K562 (cell line): Measurements from ENCODE around the gene HDC. TPM values are rescaled to one million over a fixed set of nuclear protein-coding genes. Genes with fewer than 3 reads are reported as not detected.

ENCODE experiments used
- polyA plus RNA-seq, 8 experiments: library from polyadenylated mRNA; depleted of rRNA in 4 of 8; stranded (reverse) in 5 of 8; unstranded in 3 of 8; fragments of >200 nt; fragmentation: Nextera tagmentation in 2 of 8; fragmentation: Illumina TruSeq in 1 of 8; extraction: Ambion mirVana in 2 of 8; extraction: Trizol in 1 of 8; gene quantifications; 2 replicates each; pipeline versions ENCODE4 v1.2.1 to v1.2.3, GENCODE V29; 2011 to 2014; ENCODE audit warnings: inconsistent platforms in 1 of 8, missing spikeins in 1 of 8
- small RNA-seq: library from RNA; depleted of rRNA; stranded (forward); fragments of <200 nt; gene quantifications from one replicate; pipeline ENCODE3, GENCODE V24; 2014
- total RNA-seq, 7 experiments: library from RNA; depleted of rRNA in 6 of 7; stranded (reverse); fragments of >200 nt in 6 of 7; fragmentation: Illumina TruSeq in 2 of 7; extraction: Trizol in 2 of 7; gene quantifications; 2 replicates each; pipeline versions ENCODE4 v1.2.1 to v1.2.3, GENCODE V29; 2011 to 2021; ENCODE audit warnings: low replicate concordance in 1 of 7

Gene HDC
- total and polyA plus RNA-seq, 9 of the 15 experiments (the other 6 are each of a cell fraction or from before 2014, with no cell fraction given) = 0.26 to 5.3 (median 0.99) TPM

Small RNA genes lying within 50 kb of the gene (small RNA-seq; reads per million reads assigned to genes)
- not detected for gene RF00019

Other genes starting within 250 kb of the HDC start
- 0.54 and 0.65 TPM in 2 replicates for gene ATP8B4, start 146.5 kb downstream of the HDC start, total RNA-seq (2014; rRNA removed)
- gene ATP8B4, start 146.5 kb downstream of the HDC start, total RNA-seq (2014; rRNA removed; fragmentation: Illumina TruSeq; extraction: Trizol) = 0.44 and 0.99 TPM in 2 replicates
- gene ATP8B4, start 146.5 kb downstream of the HDC start, total RNA-seq (2015; rRNA removed; fragmentation: Illumina TruSeq; extraction: Trizol) = 1.6 and 2.5 TPM in 2 replicates
- 0.51 and 0.69 TPM in 2 replicates for gene ATP8B4, start 146.5 kb downstream of the HDC start, total RNA-seq (2021)
- 0.15 and 0.18 TPM in 2 replicates for gene ATP8B4, start 146.5 kb downstream of the HDC start, polyA plus RNA-seq (2011; rRNA removed)
- gene ATP8B4, start 146.5 kb downstream of the HDC start, polyA plus RNA-seq (2014; fragmentation: Illumina TruSeq; extraction: Trizol) = 0.15 and 0.40 TPM in 2 replicates
- under 1 TPM; 0.14 to 0.15 TPM for gene ATP8B4, start 146.5 kb downstream of the HDC start, polyA plus RNA-seq (2014; fragmentation: Nextera tagmentation; extraction: Ambion mirVana)
- gene ATP8B4, start 146.5 kb downstream of the HDC start, polyA plus RNA-seq (2014; rRNA removed) = 0.48 and 0.88 TPM in 2 replicates
- 28.0 and 29.3 TPM in 2 replicates for gene SLC27A2, start 83.5 kb downstream of the HDC start, total RNA-seq (2014; rRNA removed)
- gene SLC27A2, start 83.5 kb downstream of the HDC start, total RNA-seq (2014; rRNA removed; fragmentation: Illumina TruSeq; extraction: Trizol) = 22.7 and 25.0 TPM in 2 replicates
- gene SLC27A2, start 83.5 kb downstream of the HDC start, total RNA-seq (2015; rRNA removed; fragmentation: Illumina TruSeq; extraction: Trizol) = 33.1 and 38.0 TPM in 2 replicates
- gene SLC27A2, start 83.5 kb downstream of the HDC start, total RNA-seq (2021) = 20.9 and 24.4 TPM in 2 replicates
- gene SLC27A2, start 83.5 kb downstream of the HDC start, polyA plus RNA-seq (2011; rRNA removed) = 17.5 and 17.8 TPM in 2 replicates
- 18.8 and 24.2 TPM in 2 replicates for gene SLC27A2, start 83.5 kb downstream of the HDC start, polyA plus RNA-seq (2014; fragmentation: Illumina TruSeq; extraction: Trizol)
- 1 to 10 TPM; 4.9 to 6.8 TPM for gene SLC27A2, start 83.5 kb downstream of the HDC start, polyA plus RNA-seq (2014; fragmentation: Nextera tagmentation; extraction: Ambion mirVana)
- 16.6 and 27.7 TPM in 2 replicates for gene SLC27A2, start 83.5 kb downstream of the HDC start, polyA plus RNA-seq (2014; rRNA removed)
- gene GABPB1, start 89.5 kb upstream of the HDC start, total RNA-seq (2014; rRNA removed) = 34.7 and 36.2 TPM in 2 replicates
- 40.6 and 48.4 TPM in 2 replicates for gene GABPB1, start 89.5 kb upstream of the HDC start, total RNA-seq (2014; rRNA removed; fragmentation: Illumina TruSeq; extraction: Trizol)
- gene GABPB1, start 89.5 kb upstream of the HDC start, total RNA-seq (2015; rRNA removed; fragmentation: Illumina TruSeq; extraction: Trizol) = 35.1 and 35.2 TPM in 2 replicates
- 31.3 and 33.0 TPM in 2 replicates for gene GABPB1, start 89.5 kb upstream of the HDC start, total RNA-seq (2021)
- gene GABPB1, start 89.5 kb upstream of the HDC start, polyA plus RNA-seq (2011; rRNA removed) = 40.7 and 42.3 TPM in 2 replicates
- 33.2 and 38.5 TPM in 2 replicates for gene GABPB1, start 89.5 kb upstream of the HDC start, polyA plus RNA-seq (2014; fragmentation: Illumina TruSeq; extraction: Trizol)
- gene GABPB1, start 89.5 kb upstream of the HDC start, polyA plus RNA-seq (2014; fragmentation: Nextera tagmentation; extraction: Ambion mirVana) = 10 to 100 TPM; 11.8 to 16.8 TPM
- 28.7 and 31.0 TPM in 2 replicates for gene GABPB1, start 89.5 kb upstream of the HDC start, polyA plus RNA-seq (2014; rRNA removed)
- 27.2 and 35.1 TPM in 2 replicates for gene USP8, start 158.7 kb upstream of the HDC start, total RNA-seq (2014; rRNA removed)
- gene USP8, start 158.7 kb upstream of the HDC start, total RNA-seq (2014; rRNA removed; fragmentation: Illumina TruSeq; extraction: Trizol) = 54.4 and 56.1 TPM in 2 replicates
- gene USP8, start 158.7 kb upstream of the HDC start, total RNA-seq (2015; rRNA removed; fragmentation: Illumina TruSeq; extraction: Trizol) = 56.4 and 57.5 TPM in 2 replicates
- 46.1 and 48.3 TPM in 2 replicates for gene USP8, start 158.7 kb upstream of the HDC start, total RNA-seq (2021)
- gene USP8, start 158.7 kb upstream of the HDC start, polyA plus RNA-seq (2011; rRNA removed) = 49.7 and 58.4 TPM in 2 replicates
- gene USP8, start 158.7 kb upstream of the HDC start, polyA plus RNA-seq (2014; fragmentation: Illumina TruSeq; extraction: Trizol) = 49.7 and 54.4 TPM in 2 replicates
- gene USP8, start 158.7 kb upstream of the HDC start, polyA plus RNA-seq (2014; fragmentation: Nextera tagmentation; extraction: Ambion mirVana) = 10 to 100 TPM; 43.9 to 44.8 TPM
- gene USP8, start 158.7 kb upstream of the HDC start, polyA plus RNA-seq (2014; rRNA removed) = 32.4 and 36.2 TPM in 2 replicates